H9 (cell line): ENCODE data around the gene ZC3H15. TPM values are rescaled to one million over a fixed set of nuclear protein-coding genes. Genes with fewer than 3 reads are reported as not detected.
A peak's percentile ranks its signal among the peaks of the same experiment; 100 is the strongest.

Experiments
- DNase-seq: peaks from one replicate; pipeline ENCODE4 v3.0.0-alpha.2; 2017
- H2AFZ ChIP-seq: one replicate; pipeline ENCODE4 v1.6.1; 2013; ENCODE audit warnings: mild to moderate bottlenecking, low read length, control low read depth, moderate library complexity
- H2AK5ac ChIP-seq: 2 replicates; pipeline ENCODE4 v1.6.1; 2013; ENCODE audit warnings: low read length, control low read depth, mixed read lengths; ENCODE audit not compliant: insufficient read length
- H2BK120ac ChIP-seq: one replicate; pipeline ENCODE4 v1.6.1; 2013; ENCODE audit warnings: low read depth, mild to moderate bottlenecking, low read length, control low read depth, inconsistent platforms; ENCODE audit not compliant: poor library complexity, severe bottlenecking
- H2BK12ac ChIP-seq: 2 replicates; pipeline ENCODE4 v1.6.1; 2013; ENCODE audit warnings: low read length, control low read depth, mixed read lengths, low read depth; ENCODE audit not compliant: insufficient read length
- H2BK15ac ChIP-seq: 2 replicates; pipeline ENCODE4 v1.6.1; 2013; ENCODE audit warnings: low read depth, low read length, control low read depth
- H2BK20ac ChIP-seq: one replicate; pipeline ENCODE4 v1.6.1; 2013; ENCODE audit warnings: low read depth, mild to moderate bottlenecking, low read length, control low read depth, inconsistent platforms; ENCODE audit not compliant: poor library complexity, severe bottlenecking
- H2BK5ac ChIP-seq: 2 replicates; pipeline ENCODE4 v1.6.1; 2013; ENCODE audit warnings: low read length, control low read depth, mixed read lengths; ENCODE audit not compliant: insufficient read length
- H3K14ac ChIP-seq: 2 replicates; pipeline ENCODE4 v1.6.1; 2013; ENCODE audit warnings: low read length, control low read depth; ENCODE audit not compliant: insufficient read depth
- H3K18ac ChIP-seq: 2 replicates; pipeline ENCODE4 v1.6.1; 2013; ENCODE audit warnings: low read depth, mild to moderate bottlenecking, mixed read lengths, low read length, control low read depth; ENCODE audit not compliant: insufficient read length
- H3K23ac ChIP-seq: 2 replicates; pipeline ENCODE4 v1.6.1; 2013; ENCODE audit warnings: low read length, control low read depth, mixed read lengths, low read depth; ENCODE audit not compliant: insufficient read length
- H3K23me2 ChIP-seq: 2 replicates; pipeline ENCODE4 v1.6.1; 2013; ENCODE audit warnings: low read depth, mild to moderate bottlenecking, mixed read lengths, low read length, control low read depth; ENCODE audit not compliant: insufficient read length, poor library complexity, severe bottlenecking
- H3K27ac ChIP-seq: 2 replicates; pipeline ENCODE4 v1.5.1; 2013; ENCODE audit warnings: low read length, control low read depth, mixed read lengths, low read depth; ENCODE audit not compliant: insufficient read length
- H3K27me3 ChIP-seq: 2 replicates; pipeline ENCODE4 v1.6.1; 2013; ENCODE audit warnings: low read length, control low read depth, inconsistent platforms; ENCODE audit not compliant: insufficient read depth
- H3K4ac ChIP-seq: 2 replicates; pipeline ENCODE4 v1.6.1; 2013; ENCODE audit warnings: low read depth, mild to moderate bottlenecking, control low read depth, inconsistent platforms, low read length, moderate library complexity
- H3K4me1 ChIP-seq: 2 replicates; pipeline ENCODE4 v1.6.1; 2013; ENCODE audit warnings: low read length, control low read depth, inconsistent platforms; ENCODE audit not compliant: insufficient read depth
- H3K4me2 ChIP-seq: 2 replicates; pipeline ENCODE4 v1.6.1; 2013; ENCODE audit warnings: low read length, control low read depth, mixed read lengths; ENCODE audit not compliant: insufficient read length, insufficient read depth
- H3K56ac ChIP-seq: 2 replicates; pipeline ENCODE4 v1.6.1; 2013; ENCODE audit warnings: low read depth, mild to moderate bottlenecking, mixed read lengths, low read length, control low read depth; ENCODE audit not compliant: insufficient read length
- H3K79me1 ChIP-seq: 2 replicates; pipeline ENCODE4 v1.6.1; 2013; ENCODE audit warnings: low read depth, mild to moderate bottlenecking, moderate library complexity, low read length, control low read depth, inconsistent platforms; ENCODE audit not compliant: insufficient read depth, poor library complexity, severe bottlenecking
- H3K79me2 ChIP-seq: 2 replicates; pipeline ENCODE4 v1.6.1; 2013; ENCODE audit warnings: low read length, control low read depth, inconsistent platforms; ENCODE audit not compliant: insufficient read depth
- H3K9ac ChIP-seq: 2 replicates; pipeline ENCODE4 v1.6.1; 2013; ENCODE audit warnings: low read length, control low read depth, mixed read lengths; ENCODE audit not compliant: insufficient read length; ENCODE audit errors: extremely low read depth
- H3K9me3 ChIP-seq: one replicate; pipeline ENCODE4 v1.6.1; 2013; ENCODE audit warnings: low read depth, low read length, inconsistent platforms; ENCODE audit not compliant: control insufficient read depth
- H3T11ph ChIP-seq: one replicate; pipeline ENCODE4 v1.6.1; 2013; ENCODE audit warnings: mild to moderate bottlenecking, low read length, control low read depth, inconsistent platforms
- H4K20me1 ChIP-seq: one replicate; pipeline ENCODE4 v1.6.1; 2013; ENCODE audit not compliant: control insufficient read depth, insufficient read length, insufficient read depth
- H4K5ac ChIP-seq: 2 replicates; pipeline ENCODE4 v1.6.1; 2013; ENCODE audit warnings: low read depth, mild to moderate bottlenecking, mixed read lengths, low read length, control low read depth; ENCODE audit not compliant: insufficient read length
- H4K8ac ChIP-seq: replicated peaks from 2 replicates; pipeline ENCODE4 v1.6.1; 2013; ENCODE audit warnings: low read length, control low read depth, mixed read lengths, low read depth; ENCODE audit not compliant: insufficient read length
- H4K91ac ChIP-seq: 2 replicates; pipeline ENCODE4 v1.6.1; 2013; ENCODE audit warnings: low read depth, mild to moderate bottlenecking, moderate library complexity, mixed read lengths, low read length, control low read depth; ENCODE audit not compliant: insufficient read length
- H3K27ac Mint-ChIP-seq, 3 experiments: 2 replicates in 2 of 3; 3 replicates in 1 of 3; pipeline ENCODE4 v1.8.0; 2020 to 2021; ENCODE audit warnings: mixed read lengths in 3 of 3, mild to moderate bottlenecking in 1 of 3, moderate library complexity in 1 of 3
- H3K27me3 Mint-ChIP-seq: 2 replicates; pipeline ENCODE4 v1.8.0; 2021; ENCODE audit warnings: low read depth, mild to moderate bottlenecking, moderate library complexity, mixed read lengths
- H3K36me3 Mint-ChIP-seq, 3 experiments: 2 replicates in 2 of 3; 3 replicates in 1 of 3; pipeline ENCODE4 v1.8.0; 2020 to 2021; ENCODE audit warnings: low read depth in 3 of 3, mixed read lengths in 3 of 3; ENCODE audit not compliant: insufficient read depth in 1 of 3
- H3K4me1 Mint-ChIP-seq, 2 experiments: 2 replicates each; pipeline ENCODE4 v1.8.0; 2020; ENCODE audit warnings: mixed read lengths in 2 of 2
- H3K4me3 Mint-ChIP-seq, 2 experiments: 2 replicates in 1 of 2; 3 replicates in 1 of 2; pipeline ENCODE4 v1.8.0; 2020 to 2021; ENCODE audit warnings: mild to moderate bottlenecking in 2 of 2, mixed read lengths in 2 of 2, moderate library complexity in 1 of 2
- H3K9me3 Mint-ChIP-seq, 2 experiments: 2 replicates in 1 of 2; 3 replicates in 1 of 2; pipeline ENCODE4 v1.8.0; 2020; ENCODE audit warnings: mild to moderate bottlenecking in 2 of 2, mixed read lengths in 2 of 2, moderate library complexity in 1 of 2
- CTCF ChIP-seq: fragments of 200-600 bp; sonication (generic); conservative IDR thresholded peaks from 3 replicates; pipeline ENCODE4 v1.8.0; 2021; ENCODE audit warnings: antibody characterized with exemption, mild to moderate bottlenecking
- WGBS: extraction: QIAGEN DNeasy Blood & Tissue Kit; methylation state at CpG from one replicate; pipeline ENCODE4 v1.1.7; 2013; ENCODE audit warnings: missing lambda C conversion rate, low lambda C conversion rate, mixed read lengths; ENCODE audit not compliant: insufficient read length; ENCODE audit errors: extremely low coverage; 5-methylcytosine and 5-hydroxymethylcytosine counted together
- total RNA-seq: library from RNA; stranded (reverse); gene quantifications from 2 replicates; pipeline ENCODE4 v1.2.1, GENCODE V29; 2021

The ZC3H15 gene
- total RNA-seq, 1 experiment from 2014 or later = 71.3 TPM

- Mint-ChIP-seq H3K36me3 (peaks cover 11 to 23% (median 12%) of the 10 kb centered on the region in 3 experiments; a peak in 6 of 7 replicates), H3K4me3 (no peak overlapping the region), H3K9me3 (peaks cover 0 to 2% of the 10 kb centered on the region in 2 experiments; a peak in 1 of 5 replicates), H3K4me1 (peaks cover 8 to 14% of the 10 kb centered on the region in 2 experiments), H3K27me3 (no peaks in the 10 kb centered on the region), H3K27ac (peak overlapping the region; percentile 34 to 65 (median 35); a peak in 2 of 7 replicates)
- Histone ChIP-seq H3K18ac (no peak overlapping the region), H2AFZ (no peak overlapping the region), H3K9me3 (no peaks in the 10 kb centered on the region), H3K79me2 (no peaks in the 10 kb centered on the region), H4K8ac (no peak overlapping the region), H2BK20ac (no peak overlapping the region), H2AK5ac (no peak overlapping the region), H2BK120ac (no peak overlapping the region), H2BK5ac (no peak overlapping the region), H4K91ac (no peak overlapping the region), H3K23me2 (no peaks in the 10 kb centered on the region), H2BK12ac (no peak overlapping the region), H3K9ac (no peak overlapping the region), H3K27me3 (no peaks in the 10 kb centered on the region), H3K56ac (no peak overlapping the region), H3K4ac (no peak overlapping the region), H3K23ac (no peak overlapping the region), H3K79me1 (no peaks in the 10 kb centered on the region), H4K20me1 (no peaks in the 10 kb centered on the region), H2BK15ac (no peak overlapping the region), H4K5ac (no peak overlapping the region), H3K27ac (no peak overlapping the region), H3K14ac (no peak overlapping the region), H3K4me1 (no peaks in the 10 kb centered on the region), H3T11ph (no peak overlapping the region), H3K4me2 (no peak overlapping the region)
- no peak for DNase-seq
- no peak for TF ChIP-seq CTCF
- no CpG with 5 or more reads among the region's 4 CpGs for WGBS
Measured at GRCh38 chr2:186518291-186518690, 32.2 kb downstream of the ZC3H15 start.
